ENCODE results near the gene RTP3.

The RTP3 gene

DNA sequence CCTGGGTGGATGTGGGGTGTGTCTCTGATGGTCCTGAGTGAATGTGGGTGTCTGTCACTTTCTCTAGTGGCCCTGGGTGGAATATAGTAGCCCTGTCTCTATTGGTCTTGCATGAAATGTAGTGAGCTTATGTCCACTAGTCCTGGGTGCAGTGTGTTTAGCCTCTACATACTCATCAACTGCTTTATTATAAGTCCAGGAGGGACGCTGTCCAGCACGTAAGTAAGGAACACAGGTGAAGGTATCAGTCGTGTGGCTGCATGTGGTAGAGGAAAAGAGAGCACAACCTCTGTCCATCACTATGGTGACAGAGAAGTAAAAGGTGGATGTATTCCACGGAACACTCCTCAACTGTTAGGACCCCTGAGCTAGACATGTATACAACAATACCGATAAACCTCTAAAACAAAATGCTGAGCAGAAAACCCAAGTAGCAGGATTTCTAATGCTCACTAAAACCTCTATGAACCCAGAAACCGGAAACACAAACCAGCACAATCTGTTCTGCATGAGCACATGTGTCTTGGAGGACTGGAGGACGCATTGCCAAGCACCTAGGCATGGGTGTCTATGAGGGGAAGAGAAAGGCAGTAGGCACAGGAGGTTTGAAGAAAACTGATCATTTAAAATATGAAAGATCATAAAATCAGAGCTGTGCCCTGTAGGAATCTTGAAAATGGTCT lies 44.1 kb upstream of the RTP3 start:
- peak; percentile 35 for DNase-seq
- Histone ChIP-seq H3K4me2 (ENCODE audit: low read depth, low read length) (peak overlapping the region; percentile 68), H3K4me3 (ENCODE audit: low read length) (peak overlapping the region; percentile 5; the same call in 1 of the 2 replicates), H3K27me3 (replicated peaks; ENCODE audit: insufficient read depth, low read length) (no peaks in the 10 kb centered on the region), H2AFZ (ENCODE audit: low read length) (peak overlapping the region; percentile 63), H3K36me3 (replicated peaks; ENCODE audit: insufficient read depth, low read length) (no peaks in the 10 kb centered on the region), H4K20me1 (ENCODE audit: insufficient read depth, low read length) (no peaks in the 10 kb centered on the region), H3K79me2 (ENCODE audit: low read length) (no peaks in the 10 kb centered on the region), H3F3A (ENCODE audit: insufficient read depth, low read length) (0 out of 2 replicates have a peak, but pooled peaks cover 5% of the 10 kb centered on the region), H3K9me3 (replicated peaks; ENCODE audit: insufficient read depth, low read length) (no peaks in the 10 kb centered on the region), H3K4me1 (ENCODE audit: low read length) (peaks cover 22% of the 10 kb centered on the region), H3K9me2 (replicated peaks; ENCODE audit: insufficient read depth, low read length) (no peaks in the 10 kb centered on the region), H3K27ac (ENCODE audit: low read length) (peak overlapping the region; percentile 47), H3K9ac (ENCODE audit: low read length) (peak overlapping the region; percentile 16; the same call in 1 of the 2 replicates)
- no peak for TF ChIP-seq EZH2 (optimal IDR thresholded peaks at IDR 0.05; ENCODE audit: low read depth, low read length)
- TF ChIP-seq EZH2phosphoT487 (IDR thresholded peaks at IDR 0.05; ENCODE audit: low read length), result no peak
- TF ChIP-seq, protein P1, sequence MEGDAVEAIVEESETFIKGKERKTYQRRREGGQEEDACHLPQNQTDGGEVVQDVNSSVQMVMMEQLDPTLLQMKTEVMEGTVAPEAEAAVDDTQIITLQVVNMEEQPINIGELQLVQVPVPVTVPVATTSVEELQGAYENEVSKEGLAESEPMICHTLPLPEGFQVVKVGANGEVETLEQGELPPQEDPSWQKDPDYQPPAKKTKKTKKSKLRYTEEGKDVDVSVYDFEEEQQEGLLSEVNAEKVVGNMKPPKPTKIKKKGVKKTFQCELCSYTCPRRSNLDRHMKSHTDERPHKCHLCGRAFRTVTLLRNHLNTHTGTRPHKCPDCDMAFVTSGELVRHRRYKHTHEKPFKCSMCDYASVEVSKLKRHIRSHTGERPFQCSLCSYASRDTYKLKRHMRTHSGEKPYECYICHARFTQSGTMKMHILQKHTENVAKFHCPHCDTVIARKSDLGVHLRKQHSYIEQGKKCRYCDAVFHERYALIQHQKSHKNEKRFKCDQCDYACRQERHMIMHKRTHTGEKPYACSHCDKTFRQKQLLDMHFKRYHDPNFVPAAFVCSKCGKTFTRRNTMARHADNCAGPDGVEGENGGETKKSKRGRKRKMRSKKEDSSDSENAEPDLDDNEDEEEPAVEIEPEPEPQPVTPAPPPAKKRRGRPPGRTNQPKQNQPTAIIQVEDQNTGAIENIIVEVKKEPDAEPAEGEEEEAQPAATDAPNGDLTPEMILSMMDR (IDR thresholded peaks at IDR 0.05; ENCODE audit: low read length), result no peak

DNA sequence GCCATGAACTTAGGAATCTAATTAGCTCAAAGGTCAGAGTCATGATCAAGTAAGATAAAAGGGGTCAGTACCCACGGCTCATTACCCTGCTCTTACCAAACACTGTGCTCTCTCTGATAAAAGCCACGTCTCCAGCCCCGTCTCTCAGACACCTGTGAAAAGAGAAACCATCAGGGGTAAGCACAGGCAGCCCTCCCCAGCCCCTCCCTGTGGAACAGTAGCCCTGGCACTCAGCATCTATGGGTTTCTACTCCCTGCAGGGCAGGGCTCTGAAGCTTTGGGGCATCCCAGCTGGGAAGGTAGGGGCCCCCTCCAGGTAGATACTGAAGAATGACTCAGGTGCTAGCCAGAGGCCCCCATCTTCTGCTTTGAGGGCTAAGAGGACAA lies 43.6 kb upstream of the RTP3 start:
- peak overlapping the region; percentile 68 for H3K4me2 ChIP-seq (ENCODE audit: low read depth, low read length)

DNA sequence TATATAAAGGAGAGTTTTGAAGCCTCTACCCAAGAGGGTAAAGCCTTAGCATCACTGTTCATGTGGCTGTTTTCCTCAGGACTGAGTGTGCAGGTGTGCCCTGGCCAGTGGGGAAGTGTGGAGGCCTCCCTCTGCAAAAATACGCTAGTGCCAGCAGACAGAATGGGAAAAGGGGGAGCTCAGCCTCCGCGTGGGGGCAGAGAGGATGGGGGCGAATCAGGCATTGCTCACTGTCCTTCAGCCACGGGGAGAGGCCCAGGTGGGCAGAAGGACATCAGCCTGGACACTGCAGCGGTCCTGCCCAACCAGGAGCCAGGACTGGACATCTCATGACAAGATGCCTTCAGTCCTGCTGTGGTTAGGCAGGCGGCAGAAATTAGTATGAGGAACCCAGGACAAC lies 43.2 kb upstream of the RTP3 start:
- Histone ChIP-seq H3K4me1 (ENCODE audit: low read length) (peaks cover 22% of the 10 kb centered on the region), H3K27me3 (replicated peaks; ENCODE audit: insufficient read depth, low read length) (no peaks in the 10 kb centered on the region), H2AFZ (ENCODE audit: low read length) (no peak overlapping the region), H3F3A (ENCODE audit: insufficient read depth, low read length) (0 out of 2 replicates have a peak, but pooled peaks cover 5% of the 10 kb centered on the region), H3K9me3 (replicated peaks; ENCODE audit: insufficient read depth, low read length) (no peaks in the 10 kb centered on the region), H3K36me3 (replicated peaks; ENCODE audit: insufficient read depth, low read length) (no peaks in the 10 kb centered on the region), H3K4me2 (ENCODE audit: low read depth, low read length) (no peak overlapping the region), H3K9me2 (replicated peaks; ENCODE audit: insufficient read depth, low read length) (no peaks in the 10 kb centered on the region), H3K79me2 (ENCODE audit: low read length) (no peaks in the 10 kb centered on the region), H3K4me3 (ENCODE audit: low read length) (no peak overlapping the region), H4K20me1 (ENCODE audit: insufficient read depth, low read length) (no peaks in the 10 kb centered on the region), H3K27ac (ENCODE audit: low read length) (peak overlapping the region; percentile 47; the same call in 1 of the 2 replicates), H3K9ac (ENCODE audit: low read length) (no peak overlapping the region)
- no peak for TF ChIP-seq EZH2 (optimal IDR thresholded peaks at IDR 0.05; ENCODE audit: low read depth, low read length)
- TF ChIP-seq EZH2phosphoT487 (IDR thresholded peaks at IDR 0.05; ENCODE audit: low read length), result no peak
- TF ChIP-seq, protein P1 (IDR thresholded peaks at IDR 0.05; ENCODE audit: low read length), result no peak
- DNase-seq, result no peak

More for the DNA sequence above, 43.6 kb upstream of the RTP3 start:
- H4K20me1 ChIP-seq (ENCODE audit: insufficient read depth, low read length), result no peaks in the 10 kb centered on the region
- peak overlapping the region; percentile 47; the same call in 1 of the 2 replicates for H3K27ac ChIP-seq (ENCODE audit: low read length)
- no peak for TF ChIP-seq EZH2phosphoT487 (IDR thresholded peaks at IDR 0.05; ENCODE audit: low read length)
- TF ChIP-seq, protein P1 (IDR thresholded peaks at IDR 0.05; ENCODE audit: low read length), result no peak
- TF ChIP-seq EZH2 (optimal IDR thresholded peaks at IDR 0.05; ENCODE audit: low read depth, low read length), result no peak
- H3K9me2 ChIP-seq (replicated peaks; ENCODE audit: insufficient read depth, low read length), result no peaks in the 10 kb centered on the region
- no peaks in the 10 kb centered on the region for H3K27me3 ChIP-seq (replicated peaks; ENCODE audit: insufficient read depth, low read length)
- 0 out of 2 replicates have a peak, but pooled peaks cover 5% of the 10 kb centered on the region for H3F3A ChIP-seq (ENCODE audit: insufficient read depth, low read length)
- peak overlapping the region; percentile 5; the same call in 1 of the 2 replicates for H3K4me3 ChIP-seq (ENCODE audit: low read length)
- H3K79me2 ChIP-seq (ENCODE audit: low read length), result no peaks in the 10 kb centered on the region
- no peaks in the 10 kb centered on the region for H3K36me3 ChIP-seq (replicated peaks; ENCODE audit: insufficient read depth, low read length)
- H2AFZ ChIP-seq (ENCODE audit: low read length), result peak overlapping the region; percentile 63
- no peaks in the 10 kb centered on the region for H3K9me3 ChIP-seq (replicated peaks; ENCODE audit: insufficient read depth, low read length)
- DNase-seq, result peak; percentile 59
- peak overlapping the region; percentile 16; the same call in 1 of the 2 replicates for H3K9ac ChIP-seq (ENCODE audit: low read length)
- peaks cover 22% of the 10 kb centered on the region for H3K4me1 ChIP-seq (ENCODE audit: low read length)

All from MM.1S (cell line).